Measurements from ENCODE around the gene NPTX2.

DNA sequence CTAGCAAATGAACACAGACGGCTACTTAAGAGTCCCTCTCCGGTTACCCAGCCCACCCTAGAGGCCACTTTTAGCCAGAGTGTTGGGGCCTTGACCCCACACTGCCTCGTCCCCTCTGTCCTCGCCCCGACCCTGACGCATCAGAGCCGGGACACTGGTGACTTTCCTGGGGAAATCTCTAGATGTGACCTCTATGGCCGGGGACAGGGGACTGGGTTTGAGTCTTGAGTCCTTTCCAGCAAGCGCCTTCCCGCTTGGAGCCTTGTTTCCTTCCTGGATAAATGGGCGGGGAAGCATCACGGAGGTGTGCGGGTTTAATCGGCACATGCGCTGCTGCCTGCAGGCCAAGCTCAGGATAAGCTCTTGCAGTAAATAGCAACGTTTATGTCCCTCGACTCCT is 40.7 kb downstream of the NPTX2 start:
- TF ChIP-seq, protein P1, sequence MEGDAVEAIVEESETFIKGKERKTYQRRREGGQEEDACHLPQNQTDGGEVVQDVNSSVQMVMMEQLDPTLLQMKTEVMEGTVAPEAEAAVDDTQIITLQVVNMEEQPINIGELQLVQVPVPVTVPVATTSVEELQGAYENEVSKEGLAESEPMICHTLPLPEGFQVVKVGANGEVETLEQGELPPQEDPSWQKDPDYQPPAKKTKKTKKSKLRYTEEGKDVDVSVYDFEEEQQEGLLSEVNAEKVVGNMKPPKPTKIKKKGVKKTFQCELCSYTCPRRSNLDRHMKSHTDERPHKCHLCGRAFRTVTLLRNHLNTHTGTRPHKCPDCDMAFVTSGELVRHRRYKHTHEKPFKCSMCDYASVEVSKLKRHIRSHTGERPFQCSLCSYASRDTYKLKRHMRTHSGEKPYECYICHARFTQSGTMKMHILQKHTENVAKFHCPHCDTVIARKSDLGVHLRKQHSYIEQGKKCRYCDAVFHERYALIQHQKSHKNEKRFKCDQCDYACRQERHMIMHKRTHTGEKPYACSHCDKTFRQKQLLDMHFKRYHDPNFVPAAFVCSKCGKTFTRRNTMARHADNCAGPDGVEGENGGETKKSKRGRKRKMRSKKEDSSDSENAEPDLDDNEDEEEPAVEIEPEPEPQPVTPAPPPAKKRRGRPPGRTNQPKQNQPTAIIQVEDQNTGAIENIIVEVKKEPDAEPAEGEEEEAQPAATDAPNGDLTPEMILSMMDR (conservative IDR thresholded peaks at IDR 0.05; ENCODE audit: low read length) = no peak
- TF ChIP-seq EZH2phosphoT487 (IDR thresholded peaks at IDR 0.05; ENCODE audit: borderline replicate concordance, low read depth, low read length) = no peak

Data from OCI-LY7 (cell line).